K562 (cell line): ENCODE data around the gene NT5C2. TPM values are rescaled to one million over a fixed set of nuclear protein-coding genes. Genes with fewer than 3 reads are reported as not detected.

ENCODE experiments used
- ATAC-seq: fragments of 200-7000 bp; cut with Tn5 transposase; 3 replicates; pipeline ENCODE4 v1.9.1; 2020; ENCODE audit warnings: moderate library complexity
- BruUV-seq: library from RNA; stranded (reverse); fragments of 400-500 nt; replicated peaks from 2 replicates; lab custom pipeline; 2021; lab: Mats Ljungman, UMichigan
- CTCF ChIA-PET: fragments of 300-600 bp; formaldehyde crosslinking; extraction: SDS; loops from one replicate; lab custom pipeline; 2021; ENCODE audit warnings: low intra/inter-chr PET ratio; lab: Yijun Ruan, JAX
- POLR2A ChIA-PET: fragments of 300-600, 350-650 bp; sonication (Branson Sonifier 250); formaldehyde crosslinking; extraction: SDS; loops from one replicate; lab custom pipeline; 2021; ENCODE audit warnings: antibody characterized with exemption, inconsistent platforms; lab: Yijun Ruan, JAX
- DNase-seq, 4 experiments: peaks; one replicate each; pipeline versions ENCODE4 v3.0.0 to v3.0.0-alpha.2; 2011 to 2018; ENCODE audit warnings: low spot score in 3 of 4, mixed read lengths in 3 of 4; ENCODE audit errors: extremely low read depth in 1 of 4
- FAIRE-seq: peaks from 2 replicates; lab custom pipeline; 2011; peaks lifted over from hg19 to GRCh38; lab: Jason Lieb, UNC
- H2AFZ ChIP-seq: 2 replicates; pipeline ENCODE4 v1.6.0; 2011; ENCODE audit warnings: low read depth, low read length, control low read depth, inconsistent platforms
- H3K27ac ChIP-seq: fragments of 200-600 bp; 3 replicates; pipeline ENCODE4 v1.8.0; 2011; ENCODE audit warnings: low read depth, mild to moderate bottlenecking, control low read depth, inconsistent platforms, low read length, moderate library complexity, mixed read lengths; ENCODE audit errors: extremely low read depth
- H3K27me3 ChIP-seq, 2 experiments: fragments of 300-600 bp in 1 of 2; 2 replicates in 1 of 2; 3 replicates in 1 of 2; pipeline versions ENCODE4 v1.6.0 to v1.8.0; 2011; ENCODE audit warnings: inconsistent platforms in 2 of 2, low read length in 2 of 2, mild to moderate bottlenecking in 1 of 2, mixed read lengths in 1 of 2, moderate library complexity in 1 of 2; ENCODE audit not compliant: control insufficient read depth in 2 of 2, insufficient read depth in 2 of 2
- H3K36me3 ChIP-seq: fragments of 300-600 bp; 3 replicates; pipeline ENCODE4 v1.8.0; 2011; ENCODE audit warnings: mild to moderate bottlenecking, low read length, inconsistent platforms; ENCODE audit not compliant: control insufficient read depth, insufficient read depth
- H3K4me1 ChIP-seq, 2 experiments: fragments of 200-600 bp in 1 of 2; replicated peaks in 1 of 2; 2 replicates in 1 of 2; 3 replicates in 1 of 2; pipeline versions ENCODE4 v1.5.1 to v1.8.0; 2011; ENCODE audit warnings: inconsistent platforms in 2 of 2, low read length in 2 of 2, mild to moderate bottlenecking in 1 of 2, mixed read lengths in 1 of 2, moderate library complexity in 1 of 2; ENCODE audit not compliant: control insufficient read depth in 2 of 2, insufficient read depth in 2 of 2
- H3K4me2 ChIP-seq: 2 replicates; pipeline ENCODE4 v1.6.1; 2011; ENCODE audit warnings: low read length, control low read depth, inconsistent platforms, mixed read lengths; ENCODE audit not compliant: insufficient read depth
- H3K4me3 ChIP-seq: fragments of 200-600 bp; sonication (generic), shearing (Covaris generic); 2 replicates; pipeline ENCODE4 v1.5.1; 2016; ENCODE audit warnings: control low read depth, inconsistent platforms
- H3K79me2 ChIP-seq: fragments of 200-600 bp; 3 replicates; pipeline ENCODE4 v1.8.0; 2011; ENCODE audit warnings: low read length, inconsistent platforms; ENCODE audit not compliant: control insufficient read depth, insufficient read depth
- H3K9ac ChIP-seq, 2 experiments: 2 replicates each; pipeline versions ENCODE4 v1.6.0 to v1.6.1; 2011; ENCODE audit warnings: low read depth in 2 of 2, low read length in 2 of 2, control low read depth in 1 of 2, inconsistent platforms in 1 of 2, mild to moderate bottlenecking in 1 of 2, mixed read lengths in 1 of 2; ENCODE audit not compliant: insufficient read depth in 1 of 2
- H3K9me1 ChIP-seq: one replicate; pipeline ENCODE4 v1.6.0; 2011; ENCODE audit warnings: inconsistent platforms, mild to moderate bottlenecking, low read length, moderate library complexity; ENCODE audit not compliant: control insufficient read depth, insufficient read depth
- H3K9me3 ChIP-seq: replicated peaks from 2 replicates; pipeline ENCODE4 v1.5.1; 2011; ENCODE audit warnings: low read depth, low read length, inconsistent platforms; ENCODE audit not compliant: control insufficient read depth, insufficient read depth
- H4K20me1 ChIP-seq: replicated peaks from 2 replicates; pipeline ENCODE4 v1.6.1; 2011; ENCODE audit warnings: low read length, inconsistent platforms, mixed read lengths; ENCODE audit not compliant: control insufficient read depth, insufficient read depth
- CAMTA2 ChIP-seq: fragments of 250-450 bp; sonication (Bioruptor Pico); conservative IDR thresholded peaks from 2 replicates; pipeline ENCODE4 v1.5.1; 2022
- MGA ChIP-seq: fragments of 450-650 bp; IDR thresholded peaks from 2 replicates; pipeline ENCODE4 v1.6.1; 2016; ENCODE audit warnings: mild to moderate bottlenecking, moderate library complexity
- MYC ChIP-seq, 2 experiments: fragments of 250-450 bp in 1 of 2; sonication (Bioruptor Pico) in 1 of 2; IDR thresholded peaks; 2 replicates each; pipeline versions ENCODE4 v1.5.1 to v1.6.1; 2012 to 2021; ENCODE audit warnings: low read depth in 2 of 2, borderline replicate concordance in 1 of 2, improper control_type of control experiment in 1 of 2, low read length in 1 of 2, mild to moderate bottlenecking in 1 of 2, moderate library complexity in 1 of 2
- NFRKB ChIP-seq: fragments of 450-650 bp; IDR thresholded peaks from 2 replicates; pipeline ENCODE4 v1.6.1; 2016; ENCODE audit warnings: low read depth
- SIRT6 ChIP-seq: IDR thresholded peaks from one replicate; pipeline ENCODE4 v1.6.1; 2012; ENCODE audit warnings: low read depth, mild to moderate bottlenecking, control low read depth, inconsistent platforms, low read length, moderate library complexity
- SMARCA4 ChIP-seq: fragments of 450-650 bp; IDR thresholded peaks from 2 replicates; pipeline ENCODE4 v1.6.1; 2016
- STAT5A ChIP-seq: IDR thresholded peaks from 2 replicates; pipeline ENCODE4 v1.6.1; 2012; ENCODE audit warnings: low read length, inconsistent platforms, borderline replicate concordance
- TARDBP ChIP-seq: fragments of 450-650 bp; IDR thresholded peaks from 2 replicates; pipeline ENCODE4 v1.6.1; 2016
- TCF15 ChIP-seq: fragments of 250-450 bp; sonication (Bioruptor Pico); IDR thresholded peaks from 2 replicates; pipeline ENCODE4 v1.8.0; 2022; ENCODE audit warnings: moderate library complexity, mild to moderate bottlenecking, inconsistent platforms
- ZNF511 ChIP-seq: sonication (generic); formaldehyde crosslinking; IDR thresholded peaks from 2 replicates; pipeline ENCODE4 v1.8.0; 2022; ENCODE audit warnings: mild to moderate bottlenecking, missing genetic modification reagents
- WGBS: fragments of 100-300 bp; shearing (Covaris generic); methylation state at CpG from one replicate; pipeline ENCODE4 v1.1.6; 2016; ENCODE audit warnings: low coverage, mixed read lengths; ENCODE audit not compliant: insufficient coverage; ENCODE audit errors: missing lambda C conversion rate; 5-methylcytosine and 5-hydroxymethylcytosine counted together
- in situ Hi-C: fragments of 300-500 bp; cut with MboI; formaldehyde crosslinking; loops from 4 replicates; pipeline ENCODE4 v1.15.0; 2018; ENCODE audit warnings: inconsistent platforms, mixed read lengths
- intact Hi-C: fragments of 100-400 bp; cut with micrococcal nuclease; formaldehyde crosslinking; loops from 2 replicates; pipeline ENCODE4 v1.14.2; 2022
- polyA plus RNA-seq, 8 experiments: library from polyadenylated mRNA; depleted of rRNA in 4 of 8; stranded (reverse) in 5 of 8; unstranded in 3 of 8; fragments of >200 nt; fragmentation: Nextera tagmentation in 2 of 8; fragmentation: Illumina TruSeq in 1 of 8; extraction: Ambion mirVana in 2 of 8; extraction: Trizol in 1 of 8; gene quantifications; 2 replicates each; pipeline versions ENCODE4 v1.2.1 to v1.2.3, GENCODE V29; 2011 to 2014; ENCODE audit warnings: inconsistent platforms in 1 of 8, missing spikeins in 1 of 8
- total RNA-seq, 7 experiments: library from RNA; depleted of rRNA in 6 of 7; stranded (reverse); fragments of >200 nt in 6 of 7; fragmentation: Illumina TruSeq in 2 of 7; extraction: Trizol in 2 of 7; gene quantifications; 2 replicates each; pipeline versions ENCODE4 v1.2.1 to v1.2.3, GENCODE V29; 2011 to 2021; ENCODE audit warnings: low replicate concordance in 1 of 7

The NT5C2 gene
- total and polyA plus RNA-seq, 9 of the 15 experiments (the other 6 are each of a cell fraction or from before 2014, with no cell fraction given), result 11.3 to 45.2 (median 27.7) TPM

GRCh38 chr10:103058034-103058433 is 135.0 kb downstream of the NT5C2 start:
- H3K9me1 ChIP-seq, result no peaks in the 10 kb centered on the region
- 38% methylated on average over 3 of the region's 3 CpGs for WGBS
- peaks cover 0 to 6% of the 10 kb centered on the region in 2 experiments; a peak in 3 of 5 replicates for H3K4me1 ChIP-seq
- intact Hi-C loops, result no loop called here
- TF ChIP-seq SIRT6, result no peak
- no peak for TF ChIP-seq MYC (IDR thresholded peaks at IDR 0.05; ENCODE audit: low read depth, low read length)
- no peak for TF ChIP-seq MYC (CRISPR knock-in tag; IDR thresholded peaks at IDR 0.05; ENCODE audit: borderline replicate concordance, low read depth)
- no peak for TF ChIP-seq STAT5A
- no peak for TF ChIP-seq TARDBP
- TF ChIP-seq SMARCA4, result no peak
- TF ChIP-seq TCF15 (CRISPR knock-in tag), result no peak
- TF ChIP-seq MGA, result no peak
- no peak for TF ChIP-seq ZNF511
- TF ChIP-seq NFRKB, result no peak
- TF ChIP-seq CAMTA2, result no peak
- H3K9me3 ChIP-seq, result no peaks in the 10 kb centered on the region
- H3K27me3 ChIP-seq, result no peaks in the 10 kb centered on the region
- H3K27ac ChIP-seq, result no peak overlapping the region
- in situ Hi-C loops, result no loop called here
- H3K4me2 ChIP-seq, result no peak overlapping the region
- H3K79me2 ChIP-seq, result no peaks in the 10 kb centered on the region
- ChIA-PET POLR2A (no interaction called here), CTCF (no interaction called here)
- no peak overlapping the region for H3K9ac ChIP-seq
- no TSS peak for BruUV-seq
- H2AFZ ChIP-seq, result no peak overlapping the region
- DNase-seq (no peak), ATAC-seq (no peak), FAIRE-seq (no peak)
- no peaks in the 10 kb centered on the region for H3K36me3 ChIP-seq
- no peaks in the 10 kb centered on the region for H4K20me1 ChIP-seq
- H3K4me3 ChIP-seq, result no peak overlapping the region
